HG03025 (cell line): Measurements from ENCODE around the gene PGAP3.
"Not testable (repeated sequence)": the region's sequence is repeated elsewhere in the genome, so short reads cannot be mapped to it uniquely, and the experiment has no call there.

Experiments used
- ATAC-seq: cut with Tn5 transposase; IDR thresholded peaks from one replicate; pipeline ENCODE4 v1.9.1; 2021; ENCODE audit warnings: mild to moderate bottlenecking, moderate library complexity; ENCODE audit not compliant: unreplicated experiment, low FRiP score

The PGAP3 gene

DNA sequence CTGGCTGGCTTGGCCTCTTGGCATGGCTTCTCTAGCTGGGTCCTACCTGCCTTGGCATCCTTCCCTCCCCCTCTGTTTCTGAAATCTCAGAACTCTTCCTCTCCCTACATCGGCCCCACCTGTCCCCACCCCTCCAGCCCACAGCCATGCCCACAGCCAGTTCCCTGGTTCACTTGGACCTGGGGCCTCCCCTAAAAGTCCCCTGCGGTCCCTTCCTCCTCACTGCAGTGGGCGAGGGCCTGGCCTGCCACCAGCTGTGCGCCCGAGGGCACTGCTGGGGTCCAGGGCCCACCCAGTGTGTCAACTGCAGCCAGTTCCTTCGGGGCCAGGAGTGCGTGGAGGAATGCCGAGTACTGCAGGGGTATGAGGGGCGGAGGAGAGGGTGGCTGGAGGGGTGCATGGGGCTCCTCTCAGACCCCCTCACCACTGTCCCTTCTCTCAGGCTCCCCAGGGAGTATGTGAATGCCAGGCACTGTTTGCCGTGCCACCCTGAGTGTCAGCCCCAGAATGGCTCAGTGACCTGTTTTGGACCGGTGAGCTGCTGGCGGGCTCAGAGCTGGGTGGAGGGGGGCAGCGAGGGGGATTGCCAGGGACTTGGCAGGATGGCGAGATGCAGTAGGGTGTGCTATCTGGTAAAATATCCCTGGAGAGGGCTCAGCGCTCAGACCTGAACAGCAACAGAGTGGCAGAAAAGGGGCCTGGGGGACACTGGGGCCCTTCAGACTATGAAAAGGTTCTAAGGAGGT is 28.4 kb upstream of the PGAP3 start:
- no peak for ATAC-seq

DNA sequence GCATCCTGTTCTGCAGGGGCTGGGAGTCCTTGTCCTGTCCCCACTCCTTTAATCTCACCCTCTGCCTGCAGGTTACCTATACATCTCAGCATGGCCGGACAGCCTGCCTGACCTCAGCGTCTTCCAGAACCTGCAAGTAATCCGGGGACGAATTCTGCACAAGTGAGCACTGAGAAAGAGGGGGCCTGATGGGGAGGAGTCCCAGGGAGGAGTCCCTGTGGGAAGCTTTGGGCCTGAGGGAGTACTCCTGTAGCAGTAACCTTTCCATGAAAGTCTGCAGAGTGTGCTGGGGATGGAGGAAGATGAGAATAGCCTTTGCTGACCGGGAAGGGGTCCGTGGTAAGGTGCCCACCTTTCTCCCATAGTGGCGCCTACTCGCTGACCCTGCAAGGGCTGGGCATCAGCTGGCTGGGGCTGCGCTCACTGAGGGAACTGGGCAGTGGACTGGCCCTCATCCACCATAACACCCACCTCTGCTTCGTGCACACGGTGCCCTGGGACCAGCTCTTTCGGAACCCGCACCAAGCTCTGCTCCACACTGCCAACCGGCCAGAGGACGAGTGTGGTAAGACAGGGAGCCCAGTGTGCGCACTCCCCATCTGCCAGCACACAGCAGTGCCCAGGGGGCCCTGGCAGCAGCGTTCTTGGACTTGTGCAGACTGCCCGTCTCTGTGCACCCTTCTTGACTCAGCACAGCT is 27.7 kb upstream of the PGAP3 start:
- ATAC-seq = no peak

DNA sequence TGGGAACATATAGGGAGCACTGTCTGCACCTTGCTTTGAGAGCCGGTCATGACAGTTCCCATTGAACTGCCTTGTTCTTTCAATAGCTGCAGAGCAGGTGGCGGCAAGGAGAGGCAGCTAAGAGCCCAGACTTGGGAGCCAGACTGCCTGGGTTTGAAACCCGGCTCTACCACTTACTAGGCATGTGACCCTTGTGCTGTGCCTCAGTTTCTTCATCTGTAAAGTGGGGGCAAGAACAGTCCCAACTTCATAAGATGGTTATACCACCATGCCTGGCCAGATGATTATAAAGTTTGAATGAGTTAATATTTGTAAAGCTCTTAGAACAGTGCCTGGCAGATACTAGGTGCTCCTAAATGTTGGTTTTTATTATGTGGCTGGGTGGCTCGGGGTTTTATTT is 26.4 kb upstream of the PGAP3 start:
- ATAC-seq = no peak

DNA sequence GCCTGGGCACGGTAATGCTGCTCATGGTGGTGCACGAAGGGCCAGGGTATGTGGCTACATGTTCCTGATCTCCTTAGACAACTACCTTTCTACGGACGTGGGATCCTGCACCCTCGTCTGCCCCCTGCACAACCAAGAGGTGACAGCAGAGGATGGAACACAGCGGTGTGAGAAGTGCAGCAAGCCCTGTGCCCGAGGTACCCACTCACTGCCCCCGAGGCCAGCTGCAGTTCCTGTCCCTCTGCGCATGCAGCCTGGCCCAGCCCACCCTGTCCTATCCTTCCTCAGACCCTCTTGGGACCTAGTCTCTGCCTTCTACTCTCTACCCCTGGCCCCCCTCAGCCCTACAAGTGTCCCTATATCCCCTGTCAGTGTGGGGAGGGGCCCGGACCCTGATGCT is 24.0 kb upstream of the PGAP3 start:
- no peak for ATAC-seq

DNA sequence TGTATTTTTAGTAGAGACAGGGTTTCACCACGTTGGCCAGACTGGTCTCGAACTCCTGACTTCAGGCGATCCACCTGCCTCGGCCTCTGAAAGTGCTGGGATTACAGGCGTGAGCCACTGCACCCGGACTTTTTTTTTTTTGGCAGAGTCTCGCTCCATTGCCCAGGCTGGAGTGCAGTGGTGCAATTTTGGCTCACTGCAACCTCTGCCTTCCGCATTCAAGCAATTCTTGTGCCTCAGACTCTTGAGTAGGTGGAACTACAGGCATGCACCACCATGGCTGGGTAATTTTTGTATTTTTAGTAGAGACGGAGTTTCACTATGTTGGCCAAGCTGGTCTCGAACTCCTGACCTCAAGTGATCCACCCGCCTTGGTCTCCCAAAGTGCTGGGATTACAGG is 23.2 kb upstream of the PGAP3 start:
- not testable (repeated sequence) for ATAC-seq

DNA sequence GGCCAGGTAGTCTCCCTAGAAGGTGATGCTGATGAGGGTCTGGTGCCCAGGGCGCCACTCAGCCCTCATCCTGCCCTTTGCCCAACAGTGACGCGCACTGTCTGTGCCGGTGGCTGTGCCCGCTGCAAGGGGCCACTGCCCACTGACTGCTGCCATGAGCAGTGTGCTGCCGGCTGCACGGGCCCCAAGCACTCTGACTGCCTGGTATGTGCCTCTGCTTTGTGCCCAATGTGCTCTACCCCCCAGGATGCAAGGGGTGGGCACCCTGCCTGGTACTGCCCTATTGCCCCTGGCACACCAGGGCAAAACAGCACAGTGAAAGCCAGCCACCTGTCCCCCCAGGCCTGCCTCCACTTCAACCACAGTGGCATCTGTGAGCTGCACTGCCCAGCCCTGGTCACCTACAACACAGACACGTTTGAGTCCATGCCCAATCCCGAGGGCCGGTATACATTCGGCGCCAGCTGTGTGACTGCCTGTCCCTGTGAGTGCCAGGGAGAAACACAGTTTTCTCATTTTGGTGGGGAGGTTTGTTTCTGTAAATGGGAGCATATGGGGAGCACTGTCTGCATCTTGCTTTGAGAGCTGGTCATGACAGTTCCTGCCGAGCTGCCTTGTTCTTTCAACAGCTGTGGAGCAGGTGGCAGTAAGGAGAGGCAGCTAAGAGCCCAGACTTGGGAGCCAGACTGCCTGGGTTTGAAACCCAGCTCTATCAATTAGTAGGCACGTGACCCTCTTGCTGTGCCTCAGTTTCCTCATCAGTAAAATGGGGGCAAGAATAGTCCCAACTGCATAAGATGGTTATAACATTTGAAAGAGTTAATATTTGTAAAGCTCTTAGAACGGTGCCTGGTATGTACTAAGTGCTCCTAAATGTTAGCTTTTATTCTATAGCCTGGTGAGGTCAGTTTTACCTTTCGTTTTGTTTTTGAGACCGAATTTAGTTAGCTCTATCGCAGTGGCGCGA is 22.4 kb upstream of the PGAP3 start:
- ATAC-seq = no peak

DNA sequence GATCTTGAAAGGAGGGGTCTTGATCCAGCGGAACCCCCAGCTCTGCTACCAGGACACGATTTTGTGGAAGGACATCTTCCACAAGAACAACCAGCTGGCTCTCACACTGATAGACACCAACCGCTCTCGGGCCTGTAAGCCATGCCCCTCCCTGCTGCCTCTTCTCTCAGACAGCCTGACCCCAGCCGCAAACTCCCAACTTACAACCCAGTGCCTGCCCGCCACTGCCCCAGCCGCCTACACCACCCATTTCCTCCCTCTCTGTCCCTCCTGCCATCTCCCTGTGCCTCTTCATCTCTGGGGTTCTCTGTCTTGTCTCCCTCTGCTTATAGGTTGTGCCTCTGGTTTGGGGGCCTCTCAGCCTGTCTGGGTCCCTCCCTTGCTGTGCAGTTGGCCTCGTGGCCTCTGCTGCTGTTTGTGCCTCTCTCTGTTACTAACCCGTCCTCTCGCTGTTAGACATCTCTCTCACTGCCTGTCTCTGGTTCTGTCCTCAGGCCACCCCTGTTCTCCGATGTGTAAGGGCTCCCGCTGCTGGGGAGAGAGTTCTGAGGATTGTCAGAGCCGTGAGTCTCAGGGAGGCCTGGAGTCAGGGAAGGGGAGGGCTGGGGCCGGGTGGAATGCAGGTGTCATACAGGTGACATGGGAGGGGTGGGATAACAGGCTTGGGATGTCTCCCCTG is 21.6 kb upstream of the PGAP3 start:
- ATAC-seq = no peak

DNA sequence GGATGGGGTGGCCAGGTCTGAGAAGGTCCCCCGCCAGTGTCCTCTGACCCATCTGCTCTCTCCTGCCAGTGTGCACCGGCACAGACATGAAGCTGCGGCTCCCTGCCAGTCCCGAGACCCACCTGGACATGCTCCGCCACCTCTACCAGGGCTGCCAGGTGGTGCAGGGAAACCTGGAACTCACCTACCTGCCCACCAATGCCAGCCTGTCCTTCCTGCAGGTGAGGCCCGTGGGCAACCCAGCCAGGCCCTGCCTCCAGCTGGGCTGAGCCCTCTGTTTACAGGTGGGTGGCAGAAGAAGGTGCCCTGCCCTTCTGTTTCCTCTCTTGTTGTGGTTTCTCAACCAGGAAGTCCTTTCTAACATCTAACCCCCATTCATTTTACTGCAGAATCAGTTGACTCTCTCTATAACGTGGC is 19.1 kb upstream of the PGAP3 start:
- no peak for ATAC-seq

DNA sequence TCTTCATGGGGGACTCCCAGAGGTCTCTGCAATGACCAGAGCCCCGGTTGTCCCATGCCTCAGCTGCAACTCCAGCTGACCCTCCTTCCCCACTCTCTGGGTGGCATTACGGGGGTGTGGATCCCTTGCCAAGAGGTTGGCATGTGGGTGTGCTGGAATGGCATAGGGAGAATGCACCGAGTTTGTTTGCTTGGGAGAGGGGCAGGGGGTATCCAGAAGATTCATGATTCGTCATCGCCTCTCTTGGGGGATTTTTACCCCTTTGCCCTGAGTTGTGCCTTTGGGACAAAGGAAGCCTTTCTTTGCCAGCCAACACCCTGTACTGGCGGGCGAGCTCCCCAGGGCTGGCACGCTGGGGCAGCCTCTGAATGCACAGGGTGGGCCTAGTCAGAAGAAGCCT is 18.5 kb upstream of the PGAP3 start:
- ATAC-seq = no peak

DNA sequence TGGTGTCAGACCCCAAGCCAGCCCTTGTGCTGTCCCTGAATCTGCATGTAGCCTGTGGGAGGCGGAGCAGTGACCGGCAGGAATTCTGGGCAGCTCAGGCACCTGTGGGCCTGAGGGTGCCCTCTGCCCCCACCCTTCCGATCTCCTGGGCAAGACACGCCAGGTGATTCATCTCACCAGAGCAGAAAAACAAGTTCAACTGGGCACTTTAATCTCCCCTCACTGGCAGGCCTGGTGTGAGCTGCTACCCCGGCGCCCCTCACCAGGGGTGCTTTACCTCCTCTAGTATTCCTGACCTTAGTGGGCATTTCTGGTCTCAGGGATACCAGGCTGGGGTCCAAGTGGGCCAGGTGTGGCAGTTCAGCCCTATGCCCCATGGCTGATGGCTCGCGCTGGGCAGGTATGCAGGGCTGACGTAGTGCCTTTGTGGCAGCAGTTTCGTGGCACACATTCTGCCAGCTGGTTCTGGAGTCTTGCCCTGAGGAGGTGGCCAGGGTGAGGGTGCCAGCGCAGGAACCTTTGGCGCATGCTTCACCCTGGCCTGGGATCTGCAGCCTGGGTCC is 18.0 kb upstream of the PGAP3 start:
- no peak for ATAC-seq

DNA sequence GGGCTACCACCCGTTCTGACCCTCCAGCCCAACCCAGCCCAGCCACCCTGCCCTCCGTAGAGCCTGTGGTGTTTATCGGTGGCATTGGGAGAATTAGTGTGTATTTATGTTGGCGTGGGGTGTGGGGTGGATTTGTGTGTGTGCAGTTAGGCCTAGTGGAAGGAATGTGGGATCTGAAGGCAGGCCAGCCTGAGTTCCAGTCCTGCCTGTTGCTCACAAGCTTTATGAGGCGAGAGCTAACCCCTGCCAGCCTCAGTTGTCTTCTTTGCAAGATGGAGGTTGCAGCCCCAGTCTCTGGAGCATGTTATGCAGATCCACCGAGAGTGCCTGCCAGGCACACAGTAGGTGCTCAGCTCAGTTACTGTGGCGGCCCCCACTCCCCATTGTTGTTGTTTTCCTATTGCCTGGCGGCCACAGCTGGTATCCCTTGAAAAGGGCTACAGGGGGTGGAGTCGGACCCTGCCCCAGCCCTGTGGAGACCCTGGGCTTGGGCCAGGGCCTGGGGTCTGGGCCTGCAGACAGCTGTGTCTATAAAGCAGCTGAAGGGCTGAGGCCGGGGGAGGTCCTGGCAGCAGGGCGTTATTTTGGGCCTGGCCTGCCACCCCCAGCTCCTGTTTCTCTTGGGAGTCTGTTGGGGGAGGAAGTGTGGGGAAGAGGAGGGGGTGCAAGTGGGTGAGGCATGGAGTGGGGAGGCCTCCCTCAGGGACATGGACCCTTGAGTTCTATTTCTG is 17.1 kb upstream of the PGAP3 start:
- no peak for ATAC-seq

DNA sequence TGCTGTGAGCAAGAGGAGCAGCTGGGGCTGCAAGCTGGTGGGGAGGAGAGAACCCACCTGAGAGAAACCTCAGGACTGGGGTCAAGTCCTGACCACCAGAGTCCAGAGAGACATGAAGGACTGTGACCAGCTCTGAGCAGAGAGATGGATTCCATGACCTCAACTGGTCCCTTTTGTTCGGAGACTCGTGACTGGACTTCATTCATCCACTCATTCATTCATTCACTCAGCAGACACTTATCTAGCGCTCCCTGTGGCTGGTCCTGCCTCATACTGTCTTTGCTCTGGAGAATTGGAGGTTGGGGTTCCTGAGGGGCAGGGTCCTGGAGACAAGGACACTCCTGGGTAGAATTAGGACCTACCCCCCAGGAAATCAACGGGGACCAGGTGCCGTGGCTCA is 16.1 kb upstream of the PGAP3 start:
- ATAC-seq = no peak

DNA sequence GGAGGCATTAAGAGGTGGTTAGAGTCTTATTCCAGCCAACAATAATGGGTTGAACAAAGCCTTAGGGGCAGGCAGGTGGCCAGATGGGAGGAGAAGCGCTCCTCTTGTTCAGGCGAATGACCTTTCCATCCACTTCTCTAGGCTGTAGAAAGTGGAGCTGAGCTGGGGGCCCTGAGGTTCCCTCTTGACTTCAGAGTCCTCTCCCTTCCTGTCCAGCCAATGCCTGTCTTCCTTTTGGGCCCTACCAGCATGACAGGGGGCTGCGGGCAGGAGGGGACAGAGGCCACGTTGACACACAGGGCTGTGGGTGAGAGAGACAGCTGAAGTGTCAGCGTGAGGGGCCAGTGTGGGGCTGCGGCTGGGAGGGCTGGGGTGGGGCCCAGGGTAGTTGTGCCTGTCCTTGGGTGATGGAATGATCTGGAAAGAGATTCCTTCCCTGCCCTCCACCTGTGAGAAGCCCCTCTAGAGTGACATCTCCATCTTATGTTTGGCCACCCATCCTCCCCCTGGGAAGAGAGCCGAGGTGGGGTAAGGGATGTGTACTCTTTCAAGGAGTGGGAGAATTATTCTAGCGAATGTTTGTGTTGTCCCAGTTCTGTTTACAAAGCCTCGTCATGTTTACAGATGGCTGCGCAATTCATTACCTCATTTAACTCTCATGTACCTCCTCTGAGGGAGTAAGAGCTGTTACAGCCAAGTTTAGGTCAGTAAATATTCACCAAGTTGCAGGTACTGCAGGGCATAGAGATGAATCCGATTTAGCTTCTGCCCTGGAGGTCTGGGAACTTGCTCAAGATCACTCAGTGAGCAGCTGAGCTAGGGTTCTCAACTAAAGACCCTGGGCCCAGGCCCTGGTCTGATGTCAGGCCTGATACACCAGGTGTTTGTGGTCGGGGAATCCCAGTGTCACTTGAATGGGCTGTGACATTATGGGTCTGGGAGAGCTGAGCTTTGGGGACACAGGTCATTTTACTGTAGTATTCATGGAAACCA is 15.3 kb upstream of the PGAP3 start:
- no peak for ATAC-seq

DNA sequence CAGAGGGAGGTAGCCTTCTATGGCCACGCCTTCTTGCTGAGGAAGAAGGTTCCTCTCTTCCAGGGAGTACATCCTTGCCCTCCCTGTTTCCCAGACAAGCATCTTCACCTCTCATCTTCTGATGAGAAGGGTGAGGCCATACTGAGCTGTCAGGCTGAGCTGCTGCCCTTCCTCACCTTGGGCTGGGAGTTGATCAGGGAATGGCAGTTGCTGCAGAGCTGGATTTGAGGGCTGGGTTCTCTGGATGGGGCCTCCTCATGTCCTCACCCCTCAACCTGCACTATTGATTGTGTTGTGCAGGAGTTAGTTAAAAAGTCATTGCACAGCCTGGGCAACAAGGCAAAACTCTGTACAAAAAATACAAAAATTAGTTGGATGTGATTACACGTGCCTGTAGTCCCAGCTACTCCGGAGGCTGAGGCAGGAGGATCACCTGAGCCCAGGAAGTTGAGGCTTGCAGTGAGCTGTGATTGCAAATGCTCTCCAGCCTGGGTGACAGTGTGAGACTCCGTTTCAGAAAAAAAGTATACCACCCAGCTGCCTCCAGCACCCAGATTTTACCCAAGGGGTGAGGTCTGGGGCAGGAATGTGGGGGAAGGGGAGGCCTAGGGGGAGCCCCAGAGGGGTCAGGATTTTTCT is 14.0 kb upstream of the PGAP3 start:
- no peak for ATAC-seq

DNA sequence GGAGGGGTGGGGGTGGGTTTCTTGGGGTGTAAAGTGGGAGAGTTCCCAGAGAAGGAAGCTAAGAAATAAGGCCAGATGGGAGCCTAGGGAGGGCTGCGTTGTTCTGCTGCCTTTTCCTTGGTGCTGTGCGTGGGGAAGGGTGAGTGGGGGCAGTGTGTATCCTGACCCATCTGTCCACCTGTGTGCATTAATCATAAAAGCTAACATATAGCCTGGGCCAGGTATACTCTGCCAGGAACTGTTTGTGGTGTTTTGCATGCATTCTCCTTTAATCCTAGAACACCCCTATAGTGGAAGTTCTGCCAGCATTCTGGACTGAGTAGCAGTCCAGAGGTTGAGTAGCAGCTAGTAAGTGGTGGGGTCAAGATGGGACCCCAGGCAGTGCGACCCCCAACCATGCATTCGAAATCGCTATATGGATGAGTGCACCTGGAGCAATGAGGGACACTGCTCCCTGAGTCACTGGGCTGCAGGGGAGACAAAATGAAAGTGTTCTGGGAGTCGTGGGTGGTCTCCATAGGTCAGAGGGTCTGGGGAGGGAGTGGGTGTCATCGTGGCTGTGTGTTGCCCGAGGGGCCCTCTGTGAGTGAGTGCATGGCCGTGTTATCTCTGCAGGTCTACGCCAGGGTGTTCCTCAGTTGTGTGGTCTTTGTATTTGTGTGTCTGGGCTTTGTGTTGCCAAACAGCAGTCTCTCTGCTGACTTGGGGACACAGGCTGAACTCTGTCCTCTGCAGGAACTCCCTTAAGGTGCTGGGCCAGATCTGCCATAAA is 13.3 kb upstream of the PGAP3 start:
- no peak for ATAC-seq

DNA sequence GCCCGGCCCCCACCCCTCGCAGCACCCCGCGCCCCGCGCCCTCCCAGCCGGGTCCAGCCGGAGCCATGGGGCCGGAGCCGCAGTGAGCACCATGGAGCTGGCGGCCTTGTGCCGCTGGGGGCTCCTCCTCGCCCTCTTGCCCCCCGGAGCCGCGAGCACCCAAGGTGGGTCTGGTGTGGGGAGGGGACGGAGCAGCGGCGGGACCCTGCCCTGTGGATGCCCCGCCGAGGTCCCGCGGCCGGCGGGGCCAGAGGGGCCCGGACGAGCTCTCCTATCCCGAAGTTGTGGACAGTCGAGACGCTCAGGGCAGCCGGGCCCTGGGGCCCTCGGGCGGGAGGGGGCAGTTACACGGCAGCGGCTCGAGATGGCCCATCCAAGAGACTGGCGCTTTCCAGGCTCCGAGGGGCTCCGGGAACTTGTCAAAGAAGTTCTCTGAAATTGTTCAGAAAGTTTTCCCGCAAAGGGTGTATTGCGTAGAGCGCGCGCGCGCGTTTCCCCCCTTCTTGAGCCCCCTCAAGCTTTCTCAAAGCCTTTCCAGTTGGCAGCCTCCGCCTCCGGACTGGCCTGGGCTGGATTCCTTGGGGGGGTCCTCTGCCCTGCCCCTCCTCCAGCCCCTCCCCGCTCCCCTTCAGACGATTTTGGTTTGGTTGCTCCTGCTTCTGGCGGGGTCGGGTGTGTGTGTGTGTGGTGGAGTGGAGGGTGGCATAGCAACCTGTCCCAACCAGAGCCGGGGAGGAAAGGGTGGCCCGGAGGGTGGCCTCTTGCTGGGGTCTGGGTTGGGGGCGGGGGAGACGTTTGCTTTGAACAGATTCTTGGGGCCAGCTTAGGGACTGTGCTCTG is 12.5 kb upstream of the PGAP3 start:
- ATAC-seq = no peak
